Endodermal cell (in vitro differentiated cells): ENCODE measurements around the gene IVD. TPM values are rescaled to one million over a fixed set of nuclear protein-coding genes. Genes with fewer than 3 reads are reported as not detected.
"Not testable (repeated sequence)": the region's sequence is repeated elsewhere in the genome, so short reads cannot be mapped to it uniquely, and the experiment has no call there.

Experiments used
- DNase-seq: peaks from one replicate; pipeline ENCODE4 v3.0.0-alpha.2; 2017
- H3K27ac ChIP-seq: 2 replicates; pipeline ENCODE4 v1.5.1; 2013; ENCODE audit warnings: mild to moderate bottlenecking, low read depth, low read length, moderate library complexity
- H3K27me3 ChIP-seq: 2 replicates; pipeline ENCODE4 v1.6.1; 2013; ENCODE audit warnings: mild to moderate bottlenecking, low read length, moderate library complexity; ENCODE audit not compliant: insufficient read depth, control insufficient read depth, poor library complexity, severe bottlenecking
- H3K36me3 ChIP-seq: 2 replicates; pipeline ENCODE4 v1.7.0; 2013; ENCODE audit warnings: mild to moderate bottlenecking, low read length, moderate library complexity; ENCODE audit not compliant: control insufficient read depth, insufficient read depth
- H3K4me1 ChIP-seq: one replicate; pipeline ENCODE4 v1.7.0; 2013; ENCODE audit warnings: low read length; ENCODE audit not compliant: control insufficient read depth, insufficient read depth
- H3K4me3 ChIP-seq: 2 replicates; pipeline ENCODE4 v1.5.1; 2013; ENCODE audit warnings: mild to moderate bottlenecking, low read length, moderate library complexity
- H3K9ac ChIP-seq: 2 replicates; pipeline ENCODE4 v1.6.1; 2013; ENCODE audit warnings: mild to moderate bottlenecking, low read length, moderate library complexity; ENCODE audit not compliant: poor library complexity, severe bottlenecking; ENCODE audit errors: extremely low read depth
- H3K9me3 ChIP-seq: 2 replicates; pipeline ENCODE4 v1.6.1; 2013; ENCODE audit warnings: mild to moderate bottlenecking, low read length, moderate library complexity; ENCODE audit not compliant: control insufficient read depth
- H3K27ac Mint-ChIP-seq: 2 replicates; pipeline ENCODE4 v1.8.0; 2020; ENCODE audit warnings: mixed read lengths
- H3K27me3 Mint-ChIP-seq: 2 replicates; pipeline ENCODE4 v1.8.0; 2021; ENCODE audit warnings: mild to moderate bottlenecking, mixed read lengths; ENCODE audit not compliant: insufficient read depth
- H3K36me3 Mint-ChIP-seq: 2 replicates; pipeline ENCODE4 v1.8.0; 2020; ENCODE audit warnings: low read depth, mixed read lengths
- H3K4me1 Mint-ChIP-seq: 2 replicates; pipeline ENCODE4 v1.8.0; 2020; ENCODE audit warnings: mixed read lengths
- H3K4me3 Mint-ChIP-seq: 2 replicates; pipeline ENCODE4 v1.8.0; 2020; ENCODE audit warnings: mild to moderate bottlenecking, moderate library complexity, mixed read lengths
- H3K9me3 Mint-ChIP-seq: 2 replicates; pipeline ENCODE4 v1.8.0; 2020; ENCODE audit warnings: mild to moderate bottlenecking, mixed read lengths
- WGBS, 2 experiments: methylation state at CpG; one replicate each; pipeline versions ENCODE4 v1.1.5 to v1.1.7; 2013; ENCODE audit warnings: missing lambda C conversion rate in 2 of 2, mixed read lengths in 1 of 2; ENCODE audit not compliant: insufficient coverage in 1 of 2, insufficient read length in 1 of 2; 5-methylcytosine and 5-hydroxymethylcytosine counted together
- total RNA-seq, 2 donors: library from RNA; stranded (reverse); fragmentation: NEBNext Ultra II Directional in 1 of 2; extraction: Animal tissue kit (Norgen Biotek cat#: 25700) in 1 of 2; gene quantifications; 2 replicates in 1 of 2; 3 replicates in 1 of 2; pipeline ENCODE4 v1.2.1, GENCODE V29; 2021
- TF ChIP-seq, protein P1 (sequence below): fragments of 200-600 bp; sonication (generic); conservative IDR thresholded peaks from 2 replicates; pipeline ENCODE4 v1.5.0; 2021; ENCODE audit warnings: antibody characterized with exemption, mild to moderate bottlenecking

IVD gene
- total RNA-seq, 2 donors from 2014 or later: 90.6 to 98.7 TPM

DNA sequence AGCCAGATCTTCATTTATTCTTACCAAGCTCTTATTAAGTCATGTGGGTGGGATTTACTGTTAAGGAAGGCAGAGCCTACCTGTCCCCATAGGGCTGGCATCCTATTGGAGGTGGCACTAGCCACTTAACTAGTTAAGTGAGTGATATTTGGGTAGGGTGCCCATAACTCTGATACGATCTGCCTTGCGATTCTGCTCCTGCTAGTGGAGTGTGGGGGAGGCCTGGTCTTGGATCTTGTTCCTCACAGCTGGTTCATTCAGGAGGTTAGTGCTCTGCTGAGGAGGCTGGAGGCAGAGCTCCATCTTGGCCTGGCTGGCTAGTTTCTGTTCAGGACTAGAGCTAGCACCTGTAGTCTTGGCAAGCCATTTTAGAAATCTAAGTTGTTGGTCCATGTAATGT, 44.5 kb downstream of the IVD start:
- no peak overlapping the region for H3K27ac ChIP-seq
- no peak for DNase-seq
- Mint-ChIP-seq H3K9me3 (no peaks in the 10 kb centered on the region), H3K4me1 (peaks cover 60% of the 10 kb centered on the region), H3K4me3 (no peak overlapping the region), H3K36me3 (peaks cover 11% of the 10 kb centered on the region), H3K27ac (peak overlapping the region; percentile 85), H3K27me3 (no peaks in the 10 kb centered on the region)
- H3K9ac ChIP-seq: no peak overlapping the region
- 92% methylated on average over 2 of the region's 2 CpGs; no CpG with 5 or more reads in 1 of the 2 experiments for WGBS, 2 experiments
- TF ChIP-seq, protein P1, sequence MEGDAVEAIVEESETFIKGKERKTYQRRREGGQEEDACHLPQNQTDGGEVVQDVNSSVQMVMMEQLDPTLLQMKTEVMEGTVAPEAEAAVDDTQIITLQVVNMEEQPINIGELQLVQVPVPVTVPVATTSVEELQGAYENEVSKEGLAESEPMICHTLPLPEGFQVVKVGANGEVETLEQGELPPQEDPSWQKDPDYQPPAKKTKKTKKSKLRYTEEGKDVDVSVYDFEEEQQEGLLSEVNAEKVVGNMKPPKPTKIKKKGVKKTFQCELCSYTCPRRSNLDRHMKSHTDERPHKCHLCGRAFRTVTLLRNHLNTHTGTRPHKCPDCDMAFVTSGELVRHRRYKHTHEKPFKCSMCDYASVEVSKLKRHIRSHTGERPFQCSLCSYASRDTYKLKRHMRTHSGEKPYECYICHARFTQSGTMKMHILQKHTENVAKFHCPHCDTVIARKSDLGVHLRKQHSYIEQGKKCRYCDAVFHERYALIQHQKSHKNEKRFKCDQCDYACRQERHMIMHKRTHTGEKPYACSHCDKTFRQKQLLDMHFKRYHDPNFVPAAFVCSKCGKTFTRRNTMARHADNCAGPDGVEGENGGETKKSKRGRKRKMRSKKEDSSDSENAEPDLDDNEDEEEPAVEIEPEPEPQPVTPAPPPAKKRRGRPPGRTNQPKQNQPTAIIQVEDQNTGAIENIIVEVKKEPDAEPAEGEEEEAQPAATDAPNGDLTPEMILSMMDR: no peak
- H3K27me3 ChIP-seq: no peaks in the 10 kb centered on the region
- H3K36me3 ChIP-seq: no peaks in the 10 kb centered on the region
- no peaks in the 10 kb centered on the region for H3K9me3 ChIP-seq
- peaks cover 34% of the 10 kb centered on the region for H3K4me1 ChIP-seq
- H3K4me3 ChIP-seq: no peak overlapping the region

DNA sequence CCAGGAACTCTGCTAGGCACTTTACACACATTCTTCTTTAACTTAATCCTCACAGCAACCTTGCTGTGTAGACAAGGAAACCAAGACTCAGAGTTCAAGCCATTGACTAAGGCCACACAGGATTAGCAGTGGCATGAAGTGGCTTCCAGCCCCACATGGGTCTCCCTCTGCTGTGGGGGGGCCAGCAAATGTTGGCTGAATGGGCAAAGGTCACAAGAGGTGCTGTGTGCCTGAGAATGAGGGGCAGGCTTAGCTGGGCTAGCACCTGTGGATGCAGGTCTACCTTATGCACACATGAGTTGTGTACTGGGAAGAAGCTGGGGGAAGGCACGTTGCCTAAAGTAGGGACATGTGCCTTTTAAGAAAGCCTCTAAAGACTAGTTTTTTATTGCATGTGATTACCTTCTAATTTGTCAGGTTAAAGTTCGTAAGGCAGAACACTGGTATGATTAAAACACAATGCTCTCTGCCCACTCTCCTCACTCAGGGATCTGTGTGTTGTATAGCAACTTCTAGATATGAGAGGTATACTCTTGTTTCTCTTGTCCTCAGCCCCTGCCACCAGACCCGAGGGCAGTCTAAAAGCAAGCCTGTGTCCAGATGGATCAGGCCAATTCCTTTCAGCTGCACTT, 46.0 kb downstream of the IVD start:
- H3K27ac Mint-ChIP-seq: peak overlapping the region; percentile 85
- H3K4me1 Mint-ChIP-seq: peaks cover 69% of the 10 kb centered on the region
- no peaks in the 10 kb centered on the region for H3K27me3 Mint-ChIP-seq

DNA sequence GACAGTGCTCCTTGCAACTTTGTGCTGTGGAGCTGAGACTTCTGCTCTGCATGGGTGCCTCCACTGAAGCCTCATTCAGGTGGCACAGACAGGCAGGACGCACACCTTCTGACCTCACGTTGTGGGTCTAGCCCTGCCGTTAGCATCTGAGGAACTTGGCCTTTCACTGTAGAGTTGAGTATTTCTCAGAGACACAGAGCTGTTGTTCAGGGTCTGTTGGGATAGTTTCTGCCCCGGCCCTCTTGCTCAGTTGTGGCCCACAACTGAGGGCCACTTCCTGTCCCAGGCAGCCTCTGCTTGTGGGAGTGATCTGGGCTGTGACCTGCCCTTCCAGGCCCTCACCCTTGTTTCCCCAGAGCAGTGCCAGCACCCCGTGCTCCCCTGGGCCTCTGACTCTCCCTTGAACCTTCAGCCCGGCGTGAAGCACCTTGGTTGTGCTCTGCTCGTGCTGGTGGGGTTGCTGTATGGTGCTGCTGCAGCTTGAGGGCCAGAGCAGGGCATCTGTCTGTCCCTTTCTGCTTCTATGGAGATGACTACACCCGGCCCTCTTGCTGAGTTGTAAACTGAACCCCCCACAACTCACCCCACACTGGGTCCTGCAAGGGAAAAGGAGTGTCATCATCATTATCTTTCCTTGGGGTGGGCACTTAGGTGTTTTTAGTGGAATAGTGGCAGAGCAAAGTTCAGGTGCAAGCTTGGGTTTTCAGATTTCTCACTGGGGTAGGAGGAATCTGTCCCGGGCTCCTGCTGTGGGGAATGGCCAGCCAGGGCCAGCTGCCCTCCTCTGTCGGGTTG, 46.9 kb downstream of the IVD start:
- Mint-ChIP-seq H3K9me3 (no peaks in the 10 kb centered on the region), H3K36me3 (peaks cover 11% of the 10 kb centered on the region), H3K27me3 (no peaks in the 10 kb centered on the region), H3K4me1 (peaks cover 72% of the 10 kb centered on the region), H3K4me3 (no peak overlapping the region), H3K27ac (peak overlapping the region; percentile 85)
- Histone ChIP-seq H3K4me1 (peaks cover 42% of the 10 kb centered on the region), H3K27me3 (no peaks in the 10 kb centered on the region), H3K27ac (peak overlapping the region; percentile 47), H3K4me3 (no peak overlapping the region), H3K36me3 (no peaks in the 10 kb centered on the region), H3K9me3 (no peaks in the 10 kb centered on the region), H3K9ac (peak overlapping the region; percentile 55)
- TF ChIP-seq, protein P1: no peak
- DNase-seq: no peak
- WGBS, 2 experiments: 76 to 84% methylated on average over 4 to 11 of the region's 11 CpGs

More for the DNA sequence above, 46.0 kb downstream of the IVD start:
- WGBS, 2 experiments: 74 to 85% methylated on average over 3 of the region's 3 CpGs
- peak overlapping the region; percentile 57 for H3K4me3 ChIP-seq
- Mint-ChIP-seq H3K4me3 (peak overlapping the region; percentile 27), H3K9me3 (no peaks in the 10 kb centered on the region), H3K36me3 (peaks cover 11% of the 10 kb centered on the region)
- H3K27me3 ChIP-seq: no peaks in the 10 kb centered on the region
- H3K9ac ChIP-seq: peak overlapping the region; percentile 55
- no peaks in the 10 kb centered on the region for H3K9me3 ChIP-seq
- peak; percentile 69 for DNase-seq
- TF ChIP-seq, protein P1: no peak
- peak overlapping the region; percentile 47 for H3K27ac ChIP-seq
- peaks cover 42% of the 10 kb centered on the region for H3K4me1 ChIP-seq
- no peaks in the 10 kb centered on the region for H3K36me3 ChIP-seq

DNA sequence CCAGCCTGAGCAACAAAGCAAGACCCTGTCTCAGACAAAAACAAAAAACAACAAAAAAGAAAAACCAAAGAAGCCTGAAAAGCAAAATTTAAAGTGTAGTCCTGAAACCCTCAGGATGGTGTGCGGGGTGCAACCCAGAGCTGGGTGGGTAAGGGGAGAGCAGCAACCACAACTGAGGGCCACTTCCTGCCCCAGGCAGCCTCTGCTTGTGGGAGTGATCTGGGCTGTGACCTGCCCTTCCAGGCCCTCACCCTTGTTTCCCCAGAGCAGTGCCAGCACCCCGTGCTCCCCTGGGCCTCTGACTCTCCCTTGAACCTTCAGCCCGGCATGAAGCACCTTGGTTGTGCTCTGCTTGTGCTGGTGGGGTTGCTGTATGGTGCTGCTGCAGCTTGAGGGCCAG, 48.3 kb downstream of the IVD start:
- H3K36me3 ChIP-seq, DNase-seq, H3K9me3 ChIP-seq, H3K27me3 Mint-ChIP-seq, H3K36me3 Mint-ChIP-seq, H3K9me3 Mint-ChIP-seq, H3K9ac ChIP-seq, H3K27me3 ChIP-seq, H3K4me3 Mint-ChIP-seq, H3K4me3 ChIP-seq, H3K27ac ChIP-seq: not testable (repeated sequence)
- Mint-ChIP-seq H3K27ac (peak overlapping the region; percentile 81), H3K4me1 (peaks cover 72% of the 10 kb centered on the region)
- peaks cover 42% of the 10 kb centered on the region for H3K4me1 ChIP-seq
- 80 to 99% methylated on average over 1 to 3 of the region's 3 CpGs for WGBS, 2 experiments
